ENCODE measurements around the gene DDHD1.

GRCh38 chr14:53004976-53005375 lies 148.1 kb downstream of the DDHD1 start:
- TF ChIP-seq CTCF (IDR thresholded peaks at IDR 0.05) = no peak
- TF ChIP-seq POLR2AphosphoS5 (IDR thresholded peaks at IDR 0.05) = no peak

Data from prostate gland (tissue), 2 donors.